ENCODE results near the gene NDUFA11. TPM values are rescaled to one million over a fixed set of nuclear protein-coding genes. Genes with fewer than 3 reads are reported as not detected.
A peak's percentile ranks its signal among the peaks of the same experiment; 100 is the strongest.

Gene NDUFA11
- total RNA-seq, 1 donor from 2014 or later = 239 TPM

DNA sequence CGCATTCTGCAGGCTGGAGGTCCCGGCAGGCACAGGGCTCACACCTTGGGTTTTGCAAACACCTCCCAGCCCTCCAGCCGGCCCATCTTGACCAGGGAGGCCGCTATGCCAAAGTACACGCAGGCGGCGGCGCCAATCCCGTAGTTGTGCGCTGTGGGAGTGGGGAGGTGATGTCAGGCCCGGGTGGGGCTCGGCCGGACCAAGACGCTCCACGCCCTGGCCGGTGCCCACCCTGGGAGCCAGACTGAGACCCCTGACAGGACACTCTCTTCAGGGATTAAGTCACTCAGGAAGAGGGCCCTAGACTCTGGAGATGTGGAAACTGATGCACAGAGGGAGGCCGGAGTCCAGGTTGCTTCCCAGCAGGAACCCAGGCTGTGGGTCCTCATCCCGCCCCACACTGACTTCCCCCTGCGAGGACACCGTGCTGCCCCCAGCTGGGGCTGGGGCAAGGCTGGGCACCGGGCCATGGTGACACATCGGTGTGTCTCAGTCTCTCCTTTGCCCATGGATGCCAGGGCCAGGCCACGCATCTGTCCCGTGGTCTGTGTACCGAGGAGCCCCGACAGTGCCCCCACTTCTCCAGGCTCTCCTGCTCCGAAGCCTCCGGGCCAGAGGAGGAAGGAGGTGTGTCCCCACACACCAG lies 8.8 kb downstream of the NDUFA11 start:
- TF ChIP-seq, protein P1, sequence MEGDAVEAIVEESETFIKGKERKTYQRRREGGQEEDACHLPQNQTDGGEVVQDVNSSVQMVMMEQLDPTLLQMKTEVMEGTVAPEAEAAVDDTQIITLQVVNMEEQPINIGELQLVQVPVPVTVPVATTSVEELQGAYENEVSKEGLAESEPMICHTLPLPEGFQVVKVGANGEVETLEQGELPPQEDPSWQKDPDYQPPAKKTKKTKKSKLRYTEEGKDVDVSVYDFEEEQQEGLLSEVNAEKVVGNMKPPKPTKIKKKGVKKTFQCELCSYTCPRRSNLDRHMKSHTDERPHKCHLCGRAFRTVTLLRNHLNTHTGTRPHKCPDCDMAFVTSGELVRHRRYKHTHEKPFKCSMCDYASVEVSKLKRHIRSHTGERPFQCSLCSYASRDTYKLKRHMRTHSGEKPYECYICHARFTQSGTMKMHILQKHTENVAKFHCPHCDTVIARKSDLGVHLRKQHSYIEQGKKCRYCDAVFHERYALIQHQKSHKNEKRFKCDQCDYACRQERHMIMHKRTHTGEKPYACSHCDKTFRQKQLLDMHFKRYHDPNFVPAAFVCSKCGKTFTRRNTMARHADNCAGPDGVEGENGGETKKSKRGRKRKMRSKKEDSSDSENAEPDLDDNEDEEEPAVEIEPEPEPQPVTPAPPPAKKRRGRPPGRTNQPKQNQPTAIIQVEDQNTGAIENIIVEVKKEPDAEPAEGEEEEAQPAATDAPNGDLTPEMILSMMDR (conservative IDR thresholded peaks at IDR 0.05) = no peak
- no peak overlapping the region for H3K4me3 Mint-ChIP-seq
- DNase-seq (ENCODE audit: low read depth, low spot score) = no peak
- H3K36me3 Mint-ChIP-seq (ENCODE audit: low read depth) = no peaks in the 10 kb centered on the region
- no peaks in the 10 kb centered on the region for H3K4me1 Mint-ChIP-seq
- peaks cover 13% of the 10 kb centered on the region for H3K27me3 Mint-ChIP-seq (ENCODE audit: low read depth)
- no peak overlapping the region for H3K27ac Mint-ChIP-seq (ENCODE audit: unreplicated experiment)
- no peaks in the 10 kb centered on the region for H3K9me3 Mint-ChIP-seq

DNA sequence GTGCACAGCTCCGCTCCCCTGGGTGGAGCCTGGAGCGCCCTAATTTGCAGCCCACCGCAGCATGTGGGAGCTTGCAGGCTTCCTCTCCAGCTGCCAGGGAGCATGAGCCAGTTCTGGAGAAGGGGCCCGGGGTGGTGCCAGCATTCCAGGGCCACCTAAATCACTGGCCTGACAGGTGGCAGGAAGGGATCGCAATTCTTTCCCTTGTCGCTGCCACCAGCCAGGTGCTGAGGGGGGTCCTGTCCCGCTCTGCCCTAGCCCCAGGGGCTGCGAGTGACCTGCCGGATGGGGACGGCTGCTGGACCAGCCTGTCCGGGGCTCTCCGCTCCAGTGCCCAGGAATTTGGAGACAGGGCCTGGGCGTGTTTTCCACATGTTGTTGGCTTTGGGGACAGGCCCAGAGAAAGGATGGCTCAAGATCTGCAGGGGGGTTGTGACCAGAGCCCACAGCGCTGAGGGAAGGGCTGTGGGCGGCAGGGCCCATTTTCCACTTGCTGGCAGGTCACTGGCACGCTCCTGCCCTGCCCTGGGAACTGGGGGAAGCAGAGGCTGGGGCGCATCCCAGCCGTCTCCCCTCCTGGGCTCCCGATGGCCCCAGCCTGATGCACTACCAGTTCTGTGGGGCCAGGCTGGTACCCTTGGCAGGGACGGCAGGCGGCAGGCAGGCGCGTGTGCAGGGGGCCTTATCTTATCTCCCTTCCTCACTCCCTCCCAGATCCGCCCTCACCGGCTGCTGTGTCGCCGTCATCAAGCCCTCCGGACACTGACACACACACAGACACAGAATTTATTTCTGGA lies 9.5 kb downstream of the NDUFA11 start:
- H3K27ac Mint-ChIP-seq (ENCODE audit: unreplicated experiment) = no peak overlapping the region
- H3K36me3 Mint-ChIP-seq (ENCODE audit: low read depth) = no peaks in the 10 kb centered on the region
- peaks cover 18% of the 10 kb centered on the region for H3K27me3 Mint-ChIP-seq (ENCODE audit: low read depth)
- no peak overlapping the region for H3K4me3 Mint-ChIP-seq
- H3K4me1 Mint-ChIP-seq = peaks cover 5% of the 10 kb centered on the region
- no peak for DNase-seq (ENCODE audit: low read depth, low spot score)
- no peaks in the 10 kb centered on the region for H3K9me3 Mint-ChIP-seq
- TF ChIP-seq, protein P1 (conservative IDR thresholded peaks at IDR 0.05) = no peak

DNA sequence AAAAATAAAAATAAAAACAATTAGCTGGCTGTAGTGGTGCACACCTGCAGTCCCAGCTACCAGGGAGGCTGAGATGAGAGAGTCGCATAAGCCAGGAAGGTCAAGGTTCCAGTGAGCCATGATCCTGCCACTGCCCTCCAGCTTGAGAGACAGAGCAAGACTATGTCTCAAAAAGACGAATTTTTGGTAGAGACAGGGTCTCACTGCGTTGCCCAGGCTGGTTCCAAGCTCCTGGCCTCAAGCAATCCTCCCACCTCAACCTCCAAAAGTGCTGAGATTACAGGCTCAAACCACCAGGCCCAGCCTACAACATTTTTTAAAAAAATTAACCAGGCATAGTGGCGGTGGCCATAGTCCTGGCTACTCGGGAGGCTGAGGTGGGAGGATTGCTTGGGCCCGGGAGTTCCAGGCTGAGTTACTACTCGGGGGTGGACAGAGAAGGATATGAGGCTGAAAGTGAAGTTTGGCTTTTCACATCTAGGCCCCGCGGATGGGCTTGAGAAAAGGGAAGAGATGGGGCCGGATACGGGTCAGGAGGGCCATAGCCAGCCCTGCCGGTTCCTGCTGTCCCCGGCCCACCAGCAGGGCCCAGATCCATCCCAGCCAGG lies 10.2 kb downstream of the NDUFA11 start:
- Mint-ChIP-seq H3K27ac (ENCODE audit: unreplicated experiment) (no peak overlapping the region), H3K4me1 (peaks cover 5% of the 10 kb centered on the region), H3K36me3 (ENCODE audit: low read depth) (no peaks in the 10 kb centered on the region), H3K27me3 (ENCODE audit: low read depth) (peaks cover 19% of the 10 kb centered on the region), H3K9me3 (no peaks in the 10 kb centered on the region), H3K4me3 (no peak overlapping the region)
- TF ChIP-seq, protein P1 (conservative IDR thresholded peaks at IDR 0.05) = no peak
- no peak for DNase-seq (ENCODE audit: low read depth, low spot score)

DNA sequence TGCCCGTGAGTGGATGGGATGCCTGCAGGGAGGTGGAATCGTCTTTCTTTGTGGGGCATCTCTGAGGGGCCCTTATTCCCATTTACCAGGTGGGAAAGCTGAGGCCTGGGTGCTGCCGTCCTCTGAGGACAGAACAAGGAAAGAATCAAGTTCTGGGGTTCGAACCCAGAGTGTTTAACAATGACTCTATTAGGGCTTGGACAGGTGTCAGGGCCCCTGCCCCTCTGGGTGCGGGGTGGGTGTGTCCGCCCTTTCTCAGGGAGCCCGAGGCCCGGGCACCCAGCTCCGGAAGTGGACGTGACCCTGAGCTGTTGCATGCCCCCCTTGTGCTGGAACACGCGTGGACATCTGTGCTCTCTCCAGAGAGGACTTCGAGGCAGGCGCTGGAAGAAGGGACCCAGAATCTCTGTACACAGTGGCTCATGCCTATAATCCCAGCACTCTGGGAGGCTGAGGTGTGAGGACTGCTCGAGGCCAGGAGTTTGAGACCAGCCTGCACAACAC lies 10.8 kb downstream of the NDUFA11 start:
- H3K27me3 Mint-ChIP-seq (ENCODE audit: low read depth) = peaks cover 21% of the 10 kb centered on the region
- H3K9me3 Mint-ChIP-seq = no peaks in the 10 kb centered on the region
- peaks cover 5% of the 10 kb centered on the region for H3K4me1 Mint-ChIP-seq
- H3K27ac Mint-ChIP-seq (ENCODE audit: unreplicated experiment) = no peak overlapping the region
- no peaks in the 10 kb centered on the region for H3K36me3 Mint-ChIP-seq (ENCODE audit: low read depth)
- DNase-seq (ENCODE audit: low read depth, low spot score) = no peak
- TF ChIP-seq, protein P1 (conservative IDR thresholded peaks at IDR 0.05) = no peak
- peak overlapping the region; percentile 47 for H3K4me3 Mint-ChIP-seq

DNA sequence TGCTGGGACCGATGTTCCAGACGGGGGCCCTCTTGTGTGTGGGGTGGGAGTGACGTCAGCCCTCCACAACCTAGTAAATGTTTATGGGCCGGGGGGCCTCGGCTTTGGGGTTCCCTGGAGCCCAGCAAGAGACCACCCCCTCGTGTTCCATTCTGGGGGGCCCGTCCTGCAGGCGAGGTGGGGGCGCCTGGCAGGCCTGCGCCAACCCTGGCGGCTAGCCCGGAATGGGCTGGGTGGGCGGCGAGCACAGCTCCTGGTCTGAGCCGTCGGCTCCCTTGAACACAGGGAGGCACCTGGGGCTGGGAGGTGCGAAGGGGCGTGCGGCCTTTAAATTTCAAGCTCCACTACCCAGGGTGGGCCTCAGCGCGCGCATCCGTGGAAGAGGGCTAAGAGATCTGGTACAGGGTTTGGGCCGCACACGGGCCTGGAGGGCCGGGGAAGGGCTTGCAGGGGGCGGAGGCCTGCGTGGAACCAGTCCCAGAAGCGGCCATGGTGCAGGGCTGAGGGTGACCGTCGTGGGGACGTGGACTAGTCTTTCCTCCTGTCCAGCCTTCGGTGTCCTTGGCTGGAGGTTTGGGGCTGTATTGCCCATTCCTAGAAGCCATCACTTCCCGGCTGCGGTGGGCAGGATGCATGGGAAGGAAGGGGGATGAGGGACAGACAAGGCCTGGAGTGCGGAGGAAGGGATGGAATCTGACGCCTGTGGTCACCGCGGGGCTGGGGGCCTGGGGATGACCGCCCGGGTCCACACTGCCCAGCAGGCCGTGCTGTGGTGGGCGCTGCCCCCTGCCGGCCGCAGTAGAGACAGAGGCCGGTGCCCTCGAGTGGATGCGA lies 11.4 kb downstream of the NDUFA11 start:
- H3K27me3 Mint-ChIP-seq (ENCODE audit: low read depth) = peaks cover 21% of the 10 kb centered on the region
- H3K4me3 Mint-ChIP-seq = peak overlapping the region; percentile 47
- peak; percentile 63 for DNase-seq (ENCODE audit: low read depth, low spot score)
- peaks cover 5% of the 10 kb centered on the region for H3K4me1 Mint-ChIP-seq
- H3K36me3 Mint-ChIP-seq (ENCODE audit: low read depth) = no peaks in the 10 kb centered on the region
- TF ChIP-seq, protein P1 (conservative IDR thresholded peaks at IDR 0.05) = peak; percentile 80
- no peak overlapping the region for H3K27ac Mint-ChIP-seq (ENCODE audit: unreplicated experiment)
- H3K9me3 Mint-ChIP-seq = no peaks in the 10 kb centered on the region
